GM21526 (cell line): ENCODE measurements around the gene HADHA.

Experiments
- ATAC-seq: cut with Tn5 transposase; IDR thresholded peaks from one replicate; pipeline ENCODE4 v1.9.1; 2021; ENCODE audit warnings: moderate library complexity; ENCODE audit not compliant: unreplicated experiment, low FRiP score

The HADHA gene

DNA sequence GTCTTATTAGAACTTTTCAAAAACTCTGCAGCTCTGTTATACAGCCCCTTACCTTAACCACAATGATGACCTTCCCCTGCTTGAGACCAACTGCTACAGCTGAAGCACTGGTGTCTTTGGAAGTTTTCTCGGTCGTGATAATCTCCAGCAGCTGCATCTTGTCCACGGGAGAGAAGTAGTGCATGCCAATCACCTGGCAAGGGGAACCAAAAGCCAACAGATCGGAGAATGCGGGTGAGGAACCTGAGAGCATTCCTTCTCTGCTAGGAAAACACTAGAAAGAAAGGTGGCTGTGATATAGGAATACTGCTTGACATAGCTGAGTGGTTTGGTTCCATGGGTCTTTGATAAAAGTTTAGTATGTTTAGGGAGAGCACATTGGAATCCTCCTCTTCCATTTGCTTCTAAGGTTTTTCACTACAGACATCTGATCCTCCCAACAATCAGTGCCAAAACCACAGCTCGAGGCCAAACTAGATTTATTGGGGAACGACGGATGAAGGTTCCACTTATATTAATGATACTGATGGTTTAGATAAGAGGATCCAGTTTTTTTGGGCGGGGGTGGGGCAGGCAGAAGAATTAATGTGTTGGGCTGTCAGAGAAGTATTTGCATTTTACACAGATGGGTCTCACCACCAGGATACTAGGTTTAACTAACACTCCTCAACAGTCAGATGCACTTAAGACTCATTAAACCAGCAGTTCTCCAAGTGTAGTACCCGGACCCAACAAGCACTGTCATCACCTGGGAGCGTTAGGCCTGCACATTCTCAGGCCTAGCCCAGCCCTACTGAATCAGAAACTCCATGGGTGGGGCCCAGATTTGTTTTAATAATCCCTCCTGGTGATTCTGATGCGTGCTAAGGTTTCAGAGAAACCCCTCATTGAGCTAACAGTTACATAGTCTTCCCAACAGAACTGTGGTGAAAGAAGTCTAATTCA is 49.1 kb downstream of the HADHA start:
- no peak for ATAC-seq

DNA sequence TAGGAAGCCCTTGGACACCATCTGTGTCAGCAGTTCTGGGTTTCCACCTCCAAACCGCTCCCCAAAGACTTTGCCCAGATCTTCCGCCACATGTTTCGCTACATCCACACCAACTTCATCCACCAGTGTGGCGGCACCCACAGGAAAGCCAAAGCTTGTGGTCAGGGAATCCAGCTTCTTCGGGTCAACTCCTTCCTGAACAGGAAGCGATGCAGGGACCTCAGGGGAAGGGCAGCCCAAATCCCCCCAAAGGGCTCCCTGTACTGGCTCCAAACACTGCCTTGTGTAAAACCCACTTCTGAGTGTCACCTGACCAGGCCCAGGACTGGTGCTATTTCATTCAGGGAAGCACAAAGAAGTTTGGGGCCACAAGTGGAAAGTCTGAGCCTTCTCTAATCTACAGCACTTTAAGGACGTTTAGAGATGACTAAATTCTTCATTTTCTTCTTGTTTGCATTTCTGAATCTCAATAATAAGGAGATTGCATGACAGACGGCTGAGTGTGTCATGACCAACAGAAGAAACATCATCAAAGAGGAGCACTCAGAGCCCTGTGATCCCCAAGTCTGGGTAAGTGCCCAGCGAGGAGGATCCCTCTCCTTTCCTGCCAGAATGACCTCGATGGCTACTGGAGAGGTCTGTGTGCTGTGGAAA is 50.7 kb downstream of the HADHA start:
- no peak for ATAC-seq

DNA sequence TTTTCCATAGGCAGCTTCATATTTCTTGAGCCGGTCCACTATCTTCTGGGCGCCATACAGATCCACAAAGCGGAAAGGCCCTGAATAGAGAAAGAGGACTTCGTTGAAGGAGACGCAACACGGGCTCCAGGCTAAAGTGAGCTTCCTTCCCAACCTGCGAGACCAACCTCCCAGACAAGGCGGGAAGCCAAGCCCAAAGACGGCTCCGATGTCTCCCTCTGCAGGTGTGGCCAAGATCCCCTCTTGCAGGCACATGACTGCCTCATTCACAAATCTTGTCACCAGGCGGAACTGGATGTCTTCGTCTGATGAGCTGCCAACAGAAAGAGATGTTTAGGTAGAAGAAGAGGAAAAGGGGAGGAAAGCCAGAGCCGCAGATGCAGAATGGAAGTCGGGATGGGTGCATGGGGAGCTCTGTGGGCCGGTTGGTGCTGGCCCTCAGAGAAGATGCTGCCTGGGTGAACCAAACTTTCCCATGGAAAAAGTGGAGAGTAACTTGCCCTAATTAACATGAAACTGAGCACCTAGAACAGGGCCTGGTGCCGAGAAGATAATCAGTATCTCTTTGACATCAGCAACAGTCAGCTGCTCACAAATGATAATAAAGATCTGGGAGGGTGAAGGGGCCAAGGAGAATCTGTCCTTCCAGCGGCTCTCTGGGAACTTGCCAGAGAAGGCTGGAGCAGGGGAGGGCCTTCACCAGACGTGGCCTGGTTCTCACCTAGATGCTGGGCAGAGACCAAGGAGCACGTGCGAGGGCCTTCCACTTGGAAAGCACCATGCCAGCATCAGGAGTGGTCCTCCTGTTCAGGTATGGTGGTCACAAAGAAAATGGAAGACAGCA is 52.9 kb downstream of the HADHA start:
- ATAC-seq: no peak

GRCh38 chr2:26190369-26190768 is 54.1 kb downstream of the HADHA start:
- ATAC-seq: no peak

GRCh38 chr2:26189751-26190150 is 54.7 kb downstream of the HADHA start:
- ATAC-seq: no peak

- no peak for ATAC-seq
Observed at GRCh38 chr2:26189123-26189522, 55.3 kb downstream of the HADHA start.

DNA sequence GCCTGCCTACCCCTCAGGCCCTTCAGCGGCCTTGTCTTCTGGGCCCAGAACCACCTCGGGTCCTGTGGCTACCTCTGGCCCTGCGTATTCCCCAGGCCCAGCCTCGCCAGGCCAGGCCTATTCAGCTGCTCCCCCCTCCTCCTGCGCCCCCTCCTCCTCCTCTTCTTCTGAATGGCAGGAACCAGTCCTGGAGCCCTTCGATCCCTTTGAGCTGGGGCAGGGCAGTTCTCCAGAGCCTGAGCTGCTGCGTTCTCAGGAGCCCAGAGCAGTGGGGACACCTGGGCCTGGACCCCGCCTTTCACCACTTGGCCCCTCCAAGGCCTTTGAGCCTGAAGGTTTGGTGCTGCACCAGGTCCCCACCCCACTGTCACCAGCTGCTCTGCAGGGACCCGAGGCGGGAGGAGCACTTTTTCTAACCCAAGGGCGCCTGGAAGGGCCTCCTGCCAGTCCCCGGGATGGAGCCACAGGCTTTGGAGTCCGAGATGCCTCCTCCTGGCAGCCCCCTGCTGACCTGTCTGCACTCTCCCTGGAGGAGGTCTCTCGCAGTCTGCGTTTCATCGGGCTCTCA is 56.8 kb downstream of the HADHA start:
- ATAC-seq: no peak

DNA sequence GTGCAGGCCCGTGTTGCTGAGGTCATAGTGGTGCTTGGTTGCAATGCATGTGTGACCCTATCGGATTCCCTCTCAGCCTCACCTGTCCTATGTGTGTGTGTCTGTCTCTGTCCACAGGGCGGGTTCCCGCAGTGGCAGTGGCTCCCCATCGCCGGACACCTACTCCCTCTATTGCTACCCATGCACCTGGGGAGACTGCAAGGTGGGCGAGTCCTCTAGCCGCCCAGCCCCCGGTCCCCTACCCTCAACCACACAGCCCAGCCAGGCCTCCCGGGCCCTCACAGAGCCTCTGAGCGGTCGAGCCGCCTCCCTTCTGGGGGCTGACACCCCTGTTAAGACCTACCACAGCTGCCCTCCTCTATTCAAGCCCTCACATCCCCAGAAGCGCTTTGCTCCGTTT is 57.3 kb downstream of the HADHA start:
- no peak for ATAC-seq

DNA sequence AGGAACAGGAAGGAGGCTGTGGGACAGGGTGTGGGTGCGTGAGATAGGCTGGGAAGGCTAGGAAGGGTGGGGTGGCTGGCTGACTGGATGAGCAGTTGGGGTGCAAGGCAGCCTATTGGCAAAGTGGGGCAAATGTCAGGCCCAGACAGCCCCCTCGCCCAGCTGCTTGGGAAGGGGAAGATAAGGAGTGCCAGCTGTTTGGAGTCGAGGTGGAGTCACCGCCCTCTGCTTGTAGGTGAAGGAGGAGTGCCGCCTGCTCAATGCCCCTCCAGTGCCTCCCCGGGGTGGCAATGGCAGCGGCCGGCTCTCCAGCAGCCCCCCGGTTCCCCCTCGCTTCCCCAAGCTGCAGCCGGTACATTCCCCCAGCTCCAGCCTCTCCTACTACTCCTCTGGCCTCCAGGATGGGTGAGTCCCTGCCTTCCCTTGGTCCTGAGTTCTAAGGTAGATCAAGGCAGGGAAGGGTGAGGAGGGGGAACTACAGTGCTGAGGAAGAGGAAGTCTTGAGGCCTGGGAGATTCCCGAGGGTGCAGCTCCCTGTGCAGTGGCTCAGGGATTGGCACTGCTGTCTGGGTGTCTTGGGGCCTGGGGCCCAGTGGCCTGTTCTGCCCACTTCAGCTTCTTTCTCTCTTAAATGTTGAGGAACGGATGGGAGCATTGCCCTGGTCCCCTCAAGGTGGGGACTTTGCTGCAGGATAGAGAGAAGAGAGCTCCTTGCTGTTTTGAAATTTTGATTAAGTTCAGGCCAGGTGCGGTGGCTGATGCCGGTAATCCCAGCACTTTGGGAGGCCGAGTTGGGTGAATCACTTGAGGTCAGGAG is 58.3 kb downstream of the HADHA start:
- no peak for ATAC-seq

DNA sequence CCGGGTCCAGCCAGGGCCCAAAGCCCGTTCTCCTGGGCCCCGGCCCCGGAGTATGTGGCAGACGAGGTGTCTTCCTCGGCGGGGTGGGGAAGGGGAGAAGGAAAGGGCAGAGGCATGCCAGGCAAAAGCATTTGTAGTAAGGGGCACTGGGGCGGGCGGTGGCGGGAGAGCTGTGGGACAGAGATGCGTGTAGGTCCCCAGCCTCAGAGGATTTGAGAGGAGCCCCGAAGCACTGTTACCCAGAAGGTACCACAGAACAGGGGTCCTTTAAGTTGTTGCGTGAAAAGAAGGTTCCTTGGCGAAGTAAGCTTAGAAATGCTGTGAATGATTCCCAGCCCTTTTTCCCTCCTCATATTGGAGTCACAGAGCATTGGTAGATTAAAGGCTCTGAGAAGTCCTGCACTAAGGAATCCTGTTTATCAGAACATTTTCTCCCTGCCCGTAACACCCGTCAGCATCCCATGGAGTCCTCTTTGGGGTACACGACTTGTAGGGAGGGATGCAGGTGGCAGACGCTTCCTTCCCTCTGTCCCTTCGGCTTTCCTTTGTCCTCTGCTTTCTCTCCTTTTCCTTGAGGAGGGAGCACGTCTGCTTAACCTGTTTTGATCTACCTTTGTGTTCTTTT is 59.0 kb downstream of the HADHA start:
- no peak for ATAC-seq

- peak; percentile 73 for ATAC-seq
Observed at GRCh38 chr2:26184555-26185303, 59.7 kb downstream of the HADHA start.

GRCh38 chr2:26184121-26184520 is 60.3 kb downstream of the HADHA start:
- no peak for ATAC-seq

DNA sequence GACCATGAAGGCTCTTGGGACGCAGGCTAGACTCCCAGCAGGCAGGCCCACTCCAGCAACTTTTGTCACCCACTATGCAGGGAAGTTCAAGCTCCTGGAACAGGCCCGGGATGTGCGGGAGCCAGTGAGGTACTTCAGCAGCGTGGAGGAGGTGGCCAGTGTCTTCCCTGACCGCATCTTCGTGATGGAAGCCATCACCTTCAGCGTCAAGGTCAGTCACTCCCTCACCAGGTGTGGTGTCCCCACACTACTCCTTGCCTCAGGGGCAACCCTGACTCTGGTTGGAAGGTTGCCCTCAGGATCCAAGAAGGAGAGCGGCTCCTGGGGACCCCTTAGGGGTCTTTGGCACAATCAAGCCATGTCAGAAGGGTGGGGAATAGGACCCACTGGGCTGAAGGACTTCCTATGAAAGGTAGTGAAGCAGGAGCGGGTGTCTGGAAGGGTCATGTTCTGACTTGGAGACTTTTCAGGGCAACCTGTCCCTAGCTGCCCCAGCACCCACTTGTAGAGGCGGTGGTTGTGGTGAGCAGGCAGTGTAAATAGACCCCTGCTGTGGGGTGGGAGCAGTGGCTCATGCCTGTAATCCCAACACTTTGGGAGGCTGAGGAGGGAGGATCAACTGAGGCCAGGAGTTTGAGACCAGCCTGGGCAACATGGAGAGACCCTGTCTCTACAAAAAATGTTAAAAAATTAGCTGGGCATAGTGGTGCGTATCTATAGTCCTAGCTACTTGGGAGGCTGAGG is 61.4 kb downstream of the HADHA start:
- ATAC-seq: no peak

- no peak for ATAC-seq
Observed at GRCh38 chr2:26182441-26182840, 62.0 kb downstream of the HADHA start.

GRCh38 chr2:26179446-26179913 is 65.0 kb downstream of the HADHA start:
- no peak for ATAC-seq

DNA sequence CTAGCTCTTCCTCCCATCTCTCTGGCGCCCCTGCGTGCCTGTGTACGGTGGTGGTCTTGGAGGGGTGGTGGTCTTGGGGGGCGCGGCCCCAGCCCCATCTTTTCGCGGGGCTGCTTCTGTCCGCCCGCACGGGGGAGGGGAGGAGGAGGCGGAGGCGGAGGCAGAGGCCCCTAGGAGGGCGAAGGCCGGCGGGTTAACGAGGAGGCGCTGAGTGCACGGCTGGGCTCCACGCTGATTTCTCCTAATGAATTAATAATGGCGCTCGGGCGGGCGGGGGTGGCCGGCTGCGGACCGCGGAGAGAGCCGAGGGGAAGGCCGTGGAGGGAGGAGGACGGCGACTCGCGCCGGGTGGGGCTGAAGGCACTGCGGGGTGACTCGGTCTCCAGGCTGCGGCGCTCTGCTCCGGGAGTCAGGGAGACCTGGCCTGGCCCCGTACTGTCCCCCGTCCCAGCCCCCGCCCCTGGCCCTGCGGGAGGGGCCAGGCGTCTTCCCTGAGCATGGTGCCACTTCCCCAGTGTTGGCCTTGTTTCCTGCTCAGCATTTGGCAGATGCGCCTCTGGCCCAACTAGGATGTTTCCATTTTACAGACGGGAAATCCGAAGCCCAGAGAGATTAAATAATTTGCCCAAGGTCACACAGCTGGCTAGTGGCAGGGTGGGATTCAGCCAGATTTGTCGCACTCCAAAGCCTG is 65.5 kb downstream of the HADHA start:
- ATAC-seq: no peak

GRCh38 chr2:26178246-26178645 is 66.2 kb downstream of the HADHA start:
- ATAC-seq: no peak
